Lung (tissue), 12 donors: ENCODE data around the gene AHCYL2. TPM values are rescaled to one million over a fixed set of nuclear protein-coding genes. Genes with fewer than 3 reads are reported as not detected.

Experiments
- ATAC-seq: fragments of 200-7000 bp; cut with Tn5 transposase; one replicate; pipeline ENCODE4 v1.9.1; 2020; ENCODE audit warnings: moderate number of reproducible peaks; ENCODE audit not compliant: insufficient read depth, low FRiP score
- DNase-seq, 3 donors: peaks; one replicate each; pipeline ENCODE4 v3.0.0-alpha.2; 2013 to 2017
- H3K27ac ChIP-seq, 2 donors: one replicate each; pipeline ENCODE4 v1.5.1; 2013; ENCODE audit warnings: mild to moderate bottlenecking in 2 of 2, moderate library complexity in 2 of 2, control low read depth in 1 of 2, inconsistent platforms in 1 of 2, low read depth in 1 of 2, low read length in 1 of 2
- H3K27me3 ChIP-seq, 3 donors: one replicate each; pipeline ENCODE4 v1.5.1; 2013; ENCODE audit warnings: low read length in 2 of 3; ENCODE audit not compliant: control insufficient read depth in 3 of 3, insufficient read depth in 3 of 3
- H3K36me3 ChIP-seq, 4 donors: one replicate each; pipeline ENCODE4 v1.5.1; 2013; ENCODE audit warnings: low read length in 4 of 4, mild to moderate bottlenecking in 1 of 4, moderate library complexity in 1 of 4; ENCODE audit not compliant: control insufficient read depth in 4 of 4, insufficient read depth in 4 of 4
- H3K4me1 ChIP-seq, 5 donors: one replicate each; pipeline ENCODE4 v1.5.1; 2013; ENCODE audit warnings: low read length in 5 of 5, mild to moderate bottlenecking in 2 of 5, moderate library complexity in 1 of 5; ENCODE audit not compliant: control insufficient read depth in 5 of 5, insufficient read depth in 5 of 5
- H3K4me3 ChIP-seq: one replicate; pipeline ENCODE4 v1.5.1; 2013; ENCODE audit warnings: mild to moderate bottlenecking, control low read depth, moderate library complexity
- H3K9ac ChIP-seq, 2 donors: one replicate each; pipeline ENCODE4 v1.5.1; 2013; ENCODE audit warnings: low read length in 2 of 2, control low read depth in 1 of 2; ENCODE audit not compliant: insufficient read depth in 1 of 2
- H3K9me3 ChIP-seq, 4 donors: one replicate each; pipeline ENCODE4 v1.5.1; 2013; ENCODE audit warnings: low read length in 3 of 4, mild to moderate bottlenecking in 1 of 4, moderate library complexity in 1 of 4; ENCODE audit not compliant: control insufficient read depth in 4 of 4, insufficient read depth in 3 of 4
- CTCF ChIP-seq: IDR thresholded peaks from 2 replicates; pipeline ENCODE4 v1.5.1; 2012; ENCODE audit warnings: mild to moderate bottlenecking; ENCODE audit errors: control extremely low read depth, extremely low read depth
- WGBS, 2 donors: extraction: QIAGEN DNeasy Blood & Tissue Kit; methylation state at CpG; one replicate each; pipeline ENCODE4 v1.1.7; 2013; 5-methylcytosine and 5-hydroxymethylcytosine counted together
- polyA plus RNA-seq, 2 donors: library from polyadenylated mRNA; stranded (reverse); fragments of 200-250 nt; gene quantifications; one replicate each; pipeline ENCODE4 v1.2.1, GENCODE V29; 2013
- total RNA-seq, 2 donors: library from RNA; depleted of rRNA in 1 of 2; stranded (reverse); fragments of >200 nt in 1 of 2; gene quantifications; one replicate each; pipeline ENCODE4 v1.2.1, GENCODE V29; 2014 to 2021
- donor health status: control.
- donor health status: control.
- donor health status: Bipolar disorder and iron deficiency.
- donor health status: healthy.
- donor health status: DM: yes; HTN: yes; CAD: no.

The AHCYL2 gene
- total and polyA plus RNA-seq, 4 donors, result 16.3 to 172 (median 93.8) TPM

- peaks cover 0 to 1% (median 0%) of the 10 kb centered on the region in 5 donors for H3K4me1 ChIP-seq
- no peaks in the 10 kb centered on the region for H3K9me3 ChIP-seq
- no peak for DNase-seq
- no peak overlapping the region for H3K9ac ChIP-seq
- WGBS, 2 donors, result 66 to 97% methylated on average over 5 of the region's 5 CpGs
- peaks cover 0 to 4% (median 0%) of the 10 kb centered on the region in 3 donors for H3K27me3 ChIP-seq
- no peak overlapping the region for H3K27ac ChIP-seq
- no peaks in the 10 kb centered on the region for H3K36me3 ChIP-seq
- no peak overlapping the region for H3K4me3 ChIP-seq
- no peak for ATAC-seq
- TF ChIP-seq CTCF, result no peak
These were observed 6.8 kb downstream of the AHCYL2 start for GRCh38 chr7:129231666-129232065.

GRCh38 chr7:129238546-129238945, 13.7 kb downstream of the AHCYL2 start:
- H3K36me3 ChIP-seq, result no peaks in the 10 kb centered on the region
- no peak overlapping the region for H3K27ac ChIP-seq
- H3K4me3 ChIP-seq, result no peak overlapping the region
- H3K4me1 ChIP-seq, result no peaks in the 10 kb centered on the region
- 86 to 88% methylated on average over 8 of the region's 8 CpGs for WGBS, 2 donors
- TF ChIP-seq CTCF, result no peak
- H3K9me3 ChIP-seq, result no peaks in the 10 kb centered on the region
- no peak for ATAC-seq
- no peak for DNase-seq
- no peaks in the 10 kb centered on the region for H3K27me3 ChIP-seq
- H3K9ac ChIP-seq, result no peak overlapping the region

GRCh38 chr7:129240119-129240820, 15.4 kb downstream of the AHCYL2 start:
- ATAC-seq (no peak), DNase-seq (no peak)
- no peak for TF ChIP-seq CTCF
- Histone ChIP-seq H3K9ac (no peak overlapping the region), H3K4me1 (no peaks in the 10 kb centered on the region), H3K4me3 (no peak overlapping the region), H3K36me3 (no peaks in the 10 kb centered on the region), H3K27ac (no peak overlapping the region), H3K27me3 (no peaks in the 10 kb centered on the region), H3K9me3 (no peaks in the 10 kb centered on the region)
- WGBS, 2 donors, result 94 to 97% methylated on average over 9 to 10 of the region's 10 CpGs

GRCh38 chr7:129244220-129244619, 19.4 kb downstream of the AHCYL2 start:
- H3K9me3 ChIP-seq, result no peaks in the 10 kb centered on the region
- H3K4me3 ChIP-seq, result no peak overlapping the region
- no peak overlapping the region for H3K27ac ChIP-seq
- H3K9ac ChIP-seq, result no peak overlapping the region
- TF ChIP-seq CTCF, result no peak
- DNase-seq (no peak), ATAC-seq (no peak)
- H3K27me3 ChIP-seq, result no peaks in the 10 kb centered on the region
- H3K4me1 ChIP-seq, result no peaks in the 10 kb centered on the region
- 97 to 99% methylated on average over 1 of the region's 1 CpG for WGBS, 2 donors
- no peaks in the 10 kb centered on the region for H3K36me3 ChIP-seq
